ENCODE measurements around the gene LPGAT1. TPM values are rescaled to one million over a fixed set of nuclear protein-coding genes. Genes with fewer than 3 reads are reported as not detected.
"Not testable (repeated sequence)": the region's sequence is repeated elsewhere in the genome, so short reads cannot be mapped to it uniquely, and the experiment has no call there.

Gene LPGAT1
- total RNA-seq, 2 experiments from 2014 or later = 18.1 to 22.1 TPM

DNA sequence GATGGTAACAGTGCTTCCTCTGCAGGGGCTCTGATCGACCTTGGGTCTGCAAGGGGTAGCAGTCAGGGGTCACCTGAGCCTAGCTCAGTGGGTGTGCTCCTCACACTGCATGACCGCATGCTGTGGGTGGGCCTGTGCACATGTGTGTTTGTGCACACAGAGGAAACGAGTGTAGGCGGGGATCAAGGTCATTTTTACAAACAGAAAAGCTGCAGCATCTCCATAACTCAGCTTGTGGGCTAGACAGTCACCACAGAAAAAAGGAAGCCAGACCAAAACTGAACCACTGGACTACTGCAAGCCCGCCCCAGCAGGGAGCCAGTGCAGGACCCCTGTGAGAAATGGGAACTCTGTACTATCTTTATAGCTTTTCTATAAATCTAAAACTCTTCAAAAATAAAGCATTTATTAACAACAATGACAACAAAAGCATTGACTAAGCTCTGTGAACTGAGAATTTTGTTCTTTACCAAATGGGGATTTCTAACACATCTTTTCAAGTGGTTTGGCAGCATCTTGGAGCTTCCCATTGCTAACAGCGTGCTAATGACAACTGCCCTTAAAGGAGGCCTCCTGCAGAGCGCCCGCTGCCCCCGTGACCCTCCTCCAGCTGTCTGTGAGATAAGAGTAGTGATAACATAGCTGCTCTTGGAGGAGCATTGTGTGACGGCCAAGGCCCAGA, 135.3 kb downstream of the LPGAT1 start:
- H3K4me1 Mint-ChIP-seq = peaks cover 32% of the 10 kb centered on the region
- no peaks in the 10 kb centered on the region for H3K36me3 Mint-ChIP-seq
- no peaks in the 10 kb centered on the region for H3K27me3 Mint-ChIP-seq
- H3K27ac Mint-ChIP-seq = no peak overlapping the region
- peak; percentile 33 for DNase-seq
- peaks cover 4% of the 10 kb centered on the region for H3K9me3 Mint-ChIP-seq
- H3K4me3 Mint-ChIP-seq = no peak overlapping the region

DNA sequence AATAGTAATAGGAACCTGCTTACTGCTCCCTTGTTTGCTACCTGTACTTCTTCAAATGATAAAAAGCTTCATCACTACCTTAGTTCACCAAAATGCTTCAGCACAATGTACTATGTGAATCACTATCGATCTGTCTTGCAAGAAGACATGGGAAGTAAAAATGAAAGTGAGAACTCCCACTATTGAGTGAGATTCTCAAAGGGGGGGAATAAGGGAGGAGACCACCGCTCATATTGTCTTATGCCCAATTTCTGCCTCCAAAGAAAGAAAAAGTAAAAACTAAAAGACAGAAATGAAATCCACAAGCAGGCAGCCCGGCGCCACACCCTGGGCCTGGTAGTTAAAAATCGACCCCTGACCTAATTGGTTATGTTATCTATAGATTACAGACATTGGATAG, 136.7 kb downstream of the LPGAT1 start:
- not testable (repeated sequence) for H3K27ac Mint-ChIP-seq, H3K9me3 Mint-ChIP-seq, H3K4me3 Mint-ChIP-seq, H3K27me3 Mint-ChIP-seq, DNase-seq, H3K36me3 Mint-ChIP-seq
- peaks cover 31% of the 10 kb centered on the region for H3K4me1 Mint-ChIP-seq

Other genes starting within 250 kb of the LPGAT1 start
- gene NEK2, start 155.1 kb downstream of the LPGAT1 start, total RNA-seq = 10 to 100 TPM; 24.2 TPM
- gene INTS7, start 204.8 kb upstream of the LPGAT1 start, total RNA-seq = 10 to 100 TPM; 27.6 to 29.4 TPM
- 100 to 1,000 TPM; 101 to 104 TPM for gene DTL, start 205.0 kb upstream of the LPGAT1 start, total RNA-seq

All from activated naive CD8-positive, alpha-beta T cell treated with anti-CD3 and anti-CD28 coated beads for 36 hours (primary cell).